ENCODE data around the gene NPRL2.
A peak's percentile ranks its signal among the peaks of the same experiment; 100 is the strongest.

Gene NPRL2

GRCh38 chr3:50347187-50347813 is 3.3 kb downstream of the NPRL2 start:
- no peak for DNase-seq (ENCODE audit: low read depth)

GRCh38 chr3:50345586-50346234 is 4.9 kb downstream of the NPRL2 start, which contains the start of gene ZMYND10:
TSS of gene ZMYND10 (minus strand) at chr3:50345732. CDS start at chr3:50345579, 153 bp downstream.
- no peak for DNase-seq (ENCODE audit: low read depth)

- DNase-seq (ENCODE audit: low read depth) = no peak
Measured at GRCh38 chr3:50345008-50345407, 5.6 kb downstream of the NPRL2 start.

- no peak for DNase-seq (ENCODE audit: low read depth)
Measured at GRCh38 chr3:50342813-50343633, 7.6 kb downstream of the NPRL2 start.

- DNase-seq (ENCODE audit: low read depth) = no peak
Measured at GRCh38 chr3:50341996-50342650, 8.5 kb downstream of the NPRL2 start.

- DNase-seq (ENCODE audit: low read depth) = no peak
Measured at GRCh38 chr3:50341537-50341936, 9.0 kb downstream of the NPRL2 start.

- DNase-seq (ENCODE audit: low read depth) = no peak
Measured at GRCh38 chr3:50340448-50341329, 9.9 kb downstream of the NPRL2 start, which contains the start of gene RASSF1. TSS of gene RASSF1 (minus strand) at chr3:50340836. CDS start at chr3:50340805, 31 bp downstream.

- no peak for DNase-seq (ENCODE audit: low read depth)
Measured at GRCh38 chr3:50340147-50340447, 10.5 kb downstream of the NPRL2 start.

GRCh38 chr3:50339485-50340146 is 11.0 kb downstream of the NPRL2 start:
- no peak for DNase-seq (ENCODE audit: low read depth)

- DNase-seq (ENCODE audit: low read depth) = no peak
Measured at GRCh38 chr3:50338965-50339364, 11.6 kb downstream of the NPRL2 start.

- DNase-seq (ENCODE audit: low read depth) = peak; percentile 85
Measured at GRCh38 chr3:50337175-50337861, 13.3 kb downstream of the NPRL2 start.

- no peak for DNase-seq (ENCODE audit: low read depth)
Measured at GRCh38 chr3:50336452-50337174, 14.0 kb downstream of the NPRL2 start.

- no peak for DNase-seq (ENCODE audit: low read depth)
Measured at GRCh38 chr3:50334339-50335075, 16.1 kb downstream of the NPRL2 start.

- no peak for DNase-seq (ENCODE audit: low read depth)
Measured at GRCh38 chr3:50333744-50334328, 16.7 kb downstream of the NPRL2 start.

- DNase-seq (ENCODE audit: low read depth) = no peak
Measured at GRCh38 chr3:50331364-50331907, 19.1 kb downstream of the NPRL2 start.

GRCh38 chr3:50330330-50330729 is 20.2 kb downstream of the NPRL2 start:
- DNase-seq (ENCODE audit: low read depth) = no peak

- peak; percentile 79 for DNase-seq (ENCODE audit: low read depth)
Measured at GRCh38 chr3:50327943-50328691, 22.5 kb downstream of the NPRL2 start, which contains the start of gene TUSC2. TSS of gene TUSC2 (minus strand) at chr3:50328223. CDS start at chr3:50328099, 124 bp downstream.

All from stimulated activated CD8-positive, alpha-beta memory T cell treated with anti-CD3 and anti-CD28 coated beads, Interleukin-15, amount 100 ng/mL, for 24 hours (primary cell).